Esophagus (tissue), 2 donors: ENCODE data around the gene SCMH1. TPM values are rescaled to one million over a fixed set of nuclear protein-coding genes. Genes with fewer than 3 reads are reported as not detected.

Experiments used
- H3K27ac ChIP-seq, 2 donors: one replicate each; pipeline ENCODE4 v1.5.1; 2013; ENCODE audit warnings: low read depth in 2 of 2, mild to moderate bottlenecking in 2 of 2, inconsistent platforms in 1 of 2, low read length in 1 of 2, moderate library complexity in 1 of 2
- H3K27me3 ChIP-seq, 2 donors: one replicate each; pipeline ENCODE4 v1.6.1; 2013; ENCODE audit warnings: low read length in 2 of 2, control low read depth in 1 of 2, mild to moderate bottlenecking in 1 of 2; ENCODE audit not compliant: insufficient read depth in 2 of 2, control insufficient read depth in 1 of 2
- H3K36me3 ChIP-seq, 2 donors: one replicate each; pipeline ENCODE4 v1.6.1; 2013; ENCODE audit warnings: low read length in 1 of 2; ENCODE audit not compliant: control insufficient read depth in 2 of 2, insufficient read depth in 2 of 2
- H3K4me1 ChIP-seq, 2 donors: one replicate each; pipeline ENCODE4 v1.6.1; 2013; ENCODE audit warnings: low read length in 1 of 2; ENCODE audit not compliant: control insufficient read depth in 2 of 2, insufficient read depth in 2 of 2
- H3K4me3 ChIP-seq, 2 donors: one replicate each; pipeline ENCODE4 v1.5.1; 2013; ENCODE audit warnings: low read length in 2 of 2, mild to moderate bottlenecking in 2 of 2, low read depth in 1 of 2, moderate library complexity in 1 of 2
- H3K9me3 ChIP-seq, 2 donors: one replicate each; pipeline ENCODE4 v1.6.1; 2013; ENCODE audit warnings: mild to moderate bottlenecking in 2 of 2, low read depth in 1 of 2, low read length in 1 of 2, moderate library complexity in 1 of 2; ENCODE audit not compliant: control insufficient read depth in 2 of 2, insufficient read depth in 1 of 2
- WGBS, 2 donors: extraction: QIAGEN DNeasy Blood & Tissue Kit; methylation state at CpG; one replicate each; pipeline ENCODE4 v1.1.7; 2013; 5-methylcytosine and 5-hydroxymethylcytosine counted together
- polyA plus RNA-seq, 2 donors: library from polyadenylated mRNA; stranded (reverse); fragments of 200-250 nt; gene quantifications; one replicate each; pipeline ENCODE4 v1.2.3, GENCODE V29; 2013
- donor health status: healthy with polysubstance abuse.
- donor health status: Bipolar disorder and iron deficiency.

Gene SCMH1
- polyA plus RNA-seq, 2 donors, result 11.1 to 12.8 TPM

- Histone ChIP-seq H3K27ac (peak overlapping the region in 1 of 2 donors; percentile 2), H3K9me3 (no peaks in the 10 kb centered on the region)
- WGBS, 2 donors, result 44 to 58% methylated on average over 1 of the region's 1 CpG
These were observed 259.4 kb downstream of the SCMH1 start for GRCh38 chr1:40982721-40983120.

GRCh38 chr1:40981691-40982448 lies 260.2 kb downstream of the SCMH1 start:
- H3K9me3 ChIP-seq, result no peaks in the 10 kb centered on the region
- H3K4me1 ChIP-seq, result peaks cover 2 to 8% of the 10 kb centered on the region in 2 donors
- H3K27ac ChIP-seq, result peak overlapping the region; percentile 39 to 59
- H3K27me3 ChIP-seq, result no peaks in the 10 kb centered on the region
- WGBS, 2 donors, result 64 to 68% methylated on average over 14 of the region's 14 CpGs
- peaks cover 6 to 10% of the 10 kb centered on the region in 2 donors for H3K36me3 ChIP-seq
- H3K4me3 ChIP-seq, result no peak overlapping the region

More at GRCh38 chr1:40982721-40983120, 259.4 kb downstream of the SCMH1 start:
- Histone ChIP-seq H3K27me3 (no peaks in the 10 kb centered on the region), H3K36me3 (peaks cover 8 to 14% of the 10 kb centered on the region in 2 donors), H3K4me1 (peaks cover 2 to 8% of the 10 kb centered on the region in 2 donors), H3K4me3 (no peak overlapping the region)

GRCh38 chr1:40980453-40981121 lies 261.5 kb downstream of the SCMH1 start:
- 12 to 16% methylated on average over 27 of the region's 27 CpGs for WGBS, 2 donors
- no peaks in the 10 kb centered on the region for H3K27me3 ChIP-seq
- no peaks in the 10 kb centered on the region for H3K9me3 ChIP-seq
- peak overlapping the region; percentile 81 to 82 for H3K4me3 ChIP-seq
- H3K27ac ChIP-seq, result peak overlapping the region; percentile 94 to 98
- peaks cover 2 to 8% of the 10 kb centered on the region in 2 donors for H3K4me1 ChIP-seq
- H3K36me3 ChIP-seq, result peaks cover 0 to 2% of the 10 kb centered on the region in 2 donors

GRCh38 chr1:40980068-40980452 lies 262.0 kb downstream of the SCMH1 start:
- Histone ChIP-seq H3K4me3 (peak overlapping the region; percentile 81 to 82), H3K27ac (peak overlapping the region; percentile 94 to 98), H3K36me3 (peaks cover 0 to 2% of the 10 kb centered on the region in 2 donors), H3K4me1 (peaks cover 2 to 8% of the 10 kb centered on the region in 2 donors), H3K27me3 (no peaks in the 10 kb centered on the region), H3K9me3 (no peaks in the 10 kb centered on the region)
- WGBS, 2 donors, result 1% methylated on average over 29 to 50 of the region's 50 CpGs

GRCh38 chr1:40979241-40980067 lies 262.7 kb downstream of the SCMH1 start, which contains the start of gene CTPS1:
Gene CTPS1, plus strand, starts transcription at chr1:40979696. Its CDS starts 3,595 bp downstream, at chr1:40983291.
- H3K36me3 ChIP-seq, result no peaks in the 10 kb centered on the region
- no peaks in the 10 kb centered on the region for H3K27me3 ChIP-seq
- WGBS, 2 donors, result 0 to 1% methylated on average over 88 to 96 of the region's 96 CpGs
- peak within 1 kb of the TSS; percentile 94 to 98 for H3K27ac ChIP-seq
- H3K4me3 ChIP-seq, result peak within 1 kb of the TSS; percentile 81 to 82
- no peaks in the 10 kb centered on the region for H3K9me3 ChIP-seq
- H3K4me1 ChIP-seq, result peaks cover 2 to 8% of the 10 kb centered on the region in 2 donors

GRCh38 chr1:40978886-40979240 lies 263.2 kb downstream of the SCMH1 start:
- Histone ChIP-seq H3K36me3 (no peaks in the 10 kb centered on the region), H3K4me3 (peak overlapping the region; percentile 81 to 82), H3K27ac (peak overlapping the region; percentile 94 to 98), H3K4me1 (peaks cover 2 to 8% of the 10 kb centered on the region in 2 donors), H3K27me3 (no peaks in the 10 kb centered on the region), H3K9me3 (no peaks in the 10 kb centered on the region)
- WGBS, 2 donors, result 38 to 42% methylated on average over 17 of the region's 17 CpGs

GRCh38 chr1:40977716-40978115 lies 264.4 kb downstream of the SCMH1 start:
- WGBS, 2 donors, result 100% methylated on average over 1 of the region's 1 CpG
- H3K4me1 ChIP-seq, result peaks cover 2 to 8% of the 10 kb centered on the region in 2 donors
- H3K4me3 ChIP-seq, result no peak overlapping the region
- H3K27ac ChIP-seq, result no peak overlapping the region
- H3K36me3 ChIP-seq, result no peaks in the 10 kb centered on the region
- no peaks in the 10 kb centered on the region for H3K9me3 ChIP-seq
- no peaks in the 10 kb centered on the region for H3K27me3 ChIP-seq
